Muscle layer of colon (tissue), 2 donors: Measurements from ENCODE around the gene CCDC97.
"Not testable (repeated sequence)": the region's sequence is repeated elsewhere in the genome, so short reads cannot be mapped to it uniquely, and the experiment has no call there.

ENCODE experiments used
- H3K27ac ChIP-seq: one replicate; pipeline ENCODE4 v1.7.0; 2013; ENCODE audit warnings: low read depth, mild to moderate bottlenecking, low read length, moderate library complexity
- H3K27me3 ChIP-seq, 2 donors: one replicate each; pipeline ENCODE4 v1.7.0; 2013; ENCODE audit warnings: low read length in 2 of 2, mild to moderate bottlenecking in 2 of 2; ENCODE audit not compliant: insufficient read depth in 2 of 2, control insufficient read depth in 1 of 2
- H3K36me3 ChIP-seq: one replicate; pipeline ENCODE4 v1.7.0; 2013; ENCODE audit warnings: mild to moderate bottlenecking, low read length; ENCODE audit not compliant: insufficient read depth
- H3K4me1 ChIP-seq: one replicate; pipeline ENCODE4 v1.7.0; 2013; ENCODE audit warnings: mild to moderate bottlenecking, low read length; ENCODE audit not compliant: insufficient read depth
- H3K4me3 ChIP-seq, 2 donors: one replicate each; pipeline ENCODE4 v1.7.0; 2013; ENCODE audit warnings: low read length in 2 of 2, low read depth in 1 of 2, mild to moderate bottlenecking in 1 of 2, moderate library complexity in 1 of 2
- H3K9ac ChIP-seq: one replicate; pipeline ENCODE4 v1.7.0; 2013; ENCODE audit warnings: low read length
- H3K9me3 ChIP-seq: one replicate; pipeline ENCODE4 v1.7.0; 2013; ENCODE audit warnings: mild to moderate bottlenecking, low read length
- donor health status: abdominal sarcoma.
- donor health status: Adenocarcinoma of cecum.

CCDC97 gene

GRCh38 chr19:41330481-41330880 lies 20.5 kb downstream of the CCDC97 start:
- no peak overlapping the region for H3K4me3 ChIP-seq
- H3K4me1 ChIP-seq: peaks cover 10% of the 10 kb centered on the region
- H3K27me3 ChIP-seq: no peaks in the 10 kb centered on the region
- H3K9me3 ChIP-seq: no peaks in the 10 kb centered on the region
- H3K27ac ChIP-seq: no peak overlapping the region
- peaks cover 26% of the 10 kb centered on the region for H3K36me3 ChIP-seq
- H3K9ac ChIP-seq: no peak overlapping the region

- H3K4me1 ChIP-seq: peaks cover 8% of the 10 kb centered on the region
- no peak overlapping the region for H3K27ac ChIP-seq
- no peak overlapping the region for H3K9ac ChIP-seq
- H3K9me3 ChIP-seq: no peaks in the 10 kb centered on the region
- H3K36me3 ChIP-seq: peaks cover 26% of the 10 kb centered on the region
- no peak overlapping the region for H3K4me3 ChIP-seq
- H3K27me3 ChIP-seq: no peaks in the 10 kb centered on the region
Observed at GRCh38 chr19:41330946-41331678, 21.1 kb downstream of the CCDC97 start.

- Histone ChIP-seq H3K4me1 (peaks cover 2% of the 10 kb centered on the region), H3K4me3 (no peak overlapping the region), H3K36me3 (peaks cover 26% of the 10 kb centered on the region), H3K9me3 (no peaks in the 10 kb centered on the region), H3K27ac (no peak overlapping the region), H3K27me3 (no peaks in the 10 kb centered on the region), H3K9ac (no peak overlapping the region)
Observed at GRCh38 chr19:41332000-41332399, 22.0 kb downstream of the CCDC97 start.

GRCh38 chr19:41332468-41332867 lies 22.5 kb downstream of the CCDC97 start:
- Histone ChIP-seq H3K4me3 (no peak overlapping the region), H3K9ac (no peak overlapping the region), H3K9me3 (no peaks in the 10 kb centered on the region), H3K27ac (no peak overlapping the region), H3K36me3 (peaks cover 26% of the 10 kb centered on the region), H3K4me1 (no peaks in the 10 kb centered on the region), H3K27me3 (no peaks in the 10 kb centered on the region)

GRCh38 chr19:41334793-41335192 lies 24.8 kb downstream of the CCDC97 start:
- H3K4me1 ChIP-seq: no peaks in the 10 kb centered on the region
- H3K9ac ChIP-seq: no peak overlapping the region
- peaks cover 33% of the 10 kb centered on the region for H3K36me3 ChIP-seq
- H3K27ac ChIP-seq: no peak overlapping the region
- H3K27me3 ChIP-seq: no peaks in the 10 kb centered on the region
- no peaks in the 10 kb centered on the region for H3K9me3 ChIP-seq
- no peak overlapping the region for H3K4me3 ChIP-seq

GRCh38 chr19:41335467-41335866 lies 25.5 kb downstream of the CCDC97 start:
- Histone ChIP-seq H3K9me3 (no peaks in the 10 kb centered on the region), H3K4me1 (no peaks in the 10 kb centered on the region), H3K4me3 (no peak overlapping the region), H3K27ac (no peak overlapping the region), H3K36me3 (peaks cover 30% of the 10 kb centered on the region), H3K27me3 (no peaks in the 10 kb centered on the region), H3K9ac (no peak overlapping the region)

- H3K4me1 ChIP-seq: no peaks in the 10 kb centered on the region
- H3K27ac ChIP-seq: no peak overlapping the region
- no peak overlapping the region for H3K9ac ChIP-seq
- H3K36me3 ChIP-seq: peaks cover 30% of the 10 kb centered on the region
- H3K27me3 ChIP-seq: no peaks in the 10 kb centered on the region
- H3K9me3 ChIP-seq: no peaks in the 10 kb centered on the region
- H3K4me3 ChIP-seq: no peak overlapping the region
Observed at GRCh38 chr19:41339936-41340335, 30.0 kb downstream of the CCDC97 start.

GRCh38 chr19:41341669-41342490 lies 31.9 kb downstream of the CCDC97 start:
- H3K4me1 ChIP-seq: no peaks in the 10 kb centered on the region
- peaks cover 30% of the 10 kb centered on the region for H3K36me3 ChIP-seq

GRCh38 chr19:41344162-41344561 lies 34.2 kb downstream of the CCDC97 start:
- no peak overlapping the region for H3K9ac ChIP-seq
- no peak overlapping the region for H3K4me3 ChIP-seq
- H3K27me3 ChIP-seq: no peaks in the 10 kb centered on the region
- peaks cover 28% of the 10 kb centered on the region for H3K36me3 ChIP-seq
- H3K27ac ChIP-seq: no peak overlapping the region
- H3K9me3 ChIP-seq: no peaks in the 10 kb centered on the region
- H3K4me1 ChIP-seq: no peaks in the 10 kb centered on the region

More at GRCh38 chr19:41341669-41342490, 31.9 kb downstream of the CCDC97 start:
- no peak overlapping the region for H3K27ac ChIP-seq
- H3K27me3 ChIP-seq: no peaks in the 10 kb centered on the region
- no peaks in the 10 kb centered on the region for H3K9me3 ChIP-seq
- no peak overlapping the region for H3K9ac ChIP-seq
- no peak overlapping the region for H3K4me3 ChIP-seq

GRCh38 chr19:41346916-41347315 lies 36.9 kb downstream of the CCDC97 start:
- not testable (repeated sequence) for H3K27me3 ChIP-seq, H3K4me3 ChIP-seq, H3K9me3 ChIP-seq, H3K9ac ChIP-seq, H3K4me1 ChIP-seq, H3K27ac ChIP-seq
- H3K36me3 ChIP-seq: peaks cover 16% of the 10 kb centered on the region

GRCh38 chr19:41350735-41351338 lies 40.9 kb downstream of the CCDC97 start:
- no peaks in the 10 kb centered on the region for H3K27me3 ChIP-seq
- peak overlapping the region; percentile 67 to 85 for H3K4me3 ChIP-seq
- H3K9ac ChIP-seq: peak overlapping the region; percentile 34
- peak overlapping the region; percentile 19 for H3K27ac ChIP-seq
- H3K4me1 ChIP-seq: peaks cover 19% of the 10 kb centered on the region
- H3K36me3 ChIP-seq: peaks cover 4% of the 10 kb centered on the region
- H3K9me3 ChIP-seq: no peaks in the 10 kb centered on the region
